B cell (primary cell): ENCODE data around the gene IFI27L2.

ENCODE experiments used
- CTCF ChIP-seq: fragments of 200-600 bp; IDR thresholded peaks from one replicate; pipeline ENCODE4 v1.8.0; 2022; ENCODE audit warnings: antibody characterized with exemption, mild to moderate bottlenecking
- EZH2 ChIP-seq: IDR thresholded peaks from 2 replicates; pipeline ENCODE4 v1.6.1; 2012; ENCODE audit warnings: borderline replicate concordance, low read depth, mild to moderate bottlenecking, moderate library complexity, low read length; ENCODE audit not compliant: insufficient read depth, poor library complexity, severe bottlenecking

GRCh38 chr14:94138251-94138650 is 8.8 kb upstream of the IFI27L2 start:
- no peak for TF ChIP-seq CTCF
- TF ChIP-seq EZH2, result no peak
